ENCODE data around the gene PLAGL2. TPM values are rescaled to one million over a fixed set of nuclear protein-coding genes. Genes with fewer than 3 reads are reported as not detected.

The PLAGL2 gene
- total and polyA plus RNA-seq, 9 donors, result 3.3 to 16.5 (median 13.0) TPM

- Histone ChIP-seq H3K4me3 (ENCODE audit: low read length) (no peak overlapping the region), H3K36me3 (ENCODE audit: control insufficient read depth, insufficient read depth, low read length) (peaks cover 4% of the 10 kb centered on the region), H3K27me3 (ENCODE audit: control insufficient read depth, insufficient read depth, low read length) (no peaks in the 10 kb centered on the region), H3K9me3 (replicated peaks; ENCODE audit: control insufficient read depth, low read depth, low read length) (no peaks in the 10 kb centered on the region), H3K27ac (ENCODE audit: low read length) (no peak overlapping the region), H3K4me1 (ENCODE audit: control insufficient read depth, insufficient read depth, low read length) (no peaks in the 10 kb centered on the region)
- DNase-seq, result no peak
- WGBS (ENCODE audit: insufficient coverage), result 76% methylated on average over 3 of the region's 4 CpGs
Observed at GRCh38 chr20:32241807-32242206, 34.3 kb upstream of the PLAGL2 start.

GRCh38 chr20:32240205-32240604 is 32.7 kb upstream of the PLAGL2 start:
- Histone ChIP-seq H3K4me1 (ENCODE audit: control insufficient read depth, insufficient read depth, low read length) (no peaks in the 10 kb centered on the region), H3K36me3 (ENCODE audit: control insufficient read depth, insufficient read depth, low read length) (peaks cover 17% of the 10 kb centered on the region), H3K4me3 (ENCODE audit: low read length) (no peak overlapping the region), H3K9me3 (replicated peaks; ENCODE audit: control insufficient read depth, low read depth, low read length) (no peaks in the 10 kb centered on the region), H3K27ac (ENCODE audit: low read length) (no peak overlapping the region), H3K27me3 (ENCODE audit: control insufficient read depth, insufficient read depth, low read length) (no peaks in the 10 kb centered on the region)
- DNase-seq, result no peak
- no CpG with 5 or more reads among the region's 1 CpG for WGBS (ENCODE audit: insufficient coverage)

GRCh38 chr20:32238483-32239425 is 31.2 kb upstream of the PLAGL2 start:
- DNase-seq, result no peak
- H3K27ac ChIP-seq (ENCODE audit: low read length), result no peak overlapping the region
- H3K27me3 ChIP-seq (ENCODE audit: control insufficient read depth, insufficient read depth, low read length), result no peaks in the 10 kb centered on the region

GRCh38 chr20:32237419-32237818 is 29.9 kb upstream of the PLAGL2 start:
- 81% methylated on average over 5 of the region's 6 CpGs for WGBS (ENCODE audit: insufficient coverage)
- H3K36me3 ChIP-seq (ENCODE audit: control insufficient read depth, insufficient read depth, low read length), result peaks cover 41% of the 10 kb centered on the region
- no peak for DNase-seq

More at GRCh38 chr20:32238483-32239425, 31.2 kb upstream of the PLAGL2 start:
- Histone ChIP-seq H3K4me1 (ENCODE audit: control insufficient read depth, insufficient read depth, low read length) (no peaks in the 10 kb centered on the region), H3K4me3 (ENCODE audit: low read length) (no peak overlapping the region), H3K36me3 (ENCODE audit: control insufficient read depth, insufficient read depth, low read length) (peaks cover 28% of the 10 kb centered on the region), H3K9me3 (replicated peaks; ENCODE audit: control insufficient read depth, low read depth, low read length) (no peaks in the 10 kb centered on the region)
- 75% methylated on average over 6 of the region's 9 CpGs for WGBS (ENCODE audit: insufficient coverage)

GRCh38 chr20:32236819-32237218 is 29.3 kb upstream of the PLAGL2 start:
- Histone ChIP-seq H3K9me3 (replicated peaks; ENCODE audit: control insufficient read depth, low read depth, low read length) (no peaks in the 10 kb centered on the region), H3K36me3 (ENCODE audit: control insufficient read depth, insufficient read depth, low read length) (peaks cover 46% of the 10 kb centered on the region), H3K27me3 (ENCODE audit: control insufficient read depth, insufficient read depth, low read length) (no peaks in the 10 kb centered on the region), H3K27ac (ENCODE audit: low read length) (no peak overlapping the region), H3K4me3 (ENCODE audit: low read length) (no peak overlapping the region), H3K4me1 (ENCODE audit: control insufficient read depth, insufficient read depth, low read length) (no peaks in the 10 kb centered on the region)
- WGBS (ENCODE audit: insufficient coverage), result 86% methylated on average over 2 of the region's 2 CpGs
- no peak for DNase-seq

More at GRCh38 chr20:32237419-32237818, 29.9 kb upstream of the PLAGL2 start:
- no peaks in the 10 kb centered on the region for H3K27me3 ChIP-seq (ENCODE audit: control insufficient read depth, insufficient read depth, low read length)
- no peak overlapping the region for H3K27ac ChIP-seq (ENCODE audit: low read length)
- no peaks in the 10 kb centered on the region for H3K9me3 ChIP-seq (replicated peaks; ENCODE audit: control insufficient read depth, low read depth, low read length)
- no peaks in the 10 kb centered on the region for H3K4me1 ChIP-seq (ENCODE audit: control insufficient read depth, insufficient read depth, low read length)
- H3K4me3 ChIP-seq (ENCODE audit: low read length), result no peak overlapping the region

- Histone ChIP-seq H3K27me3 (ENCODE audit: control insufficient read depth, insufficient read depth, low read length) (no peaks in the 10 kb centered on the region), H3K4me3 (ENCODE audit: low read length) (no peak overlapping the region), H3K27ac (ENCODE audit: low read length) (no peak overlapping the region), H3K4me1 (ENCODE audit: control insufficient read depth, insufficient read depth, low read length) (no peaks in the 10 kb centered on the region), H3K9me3 (replicated peaks; ENCODE audit: control insufficient read depth, low read depth, low read length) (no peaks in the 10 kb centered on the region), H3K36me3 (ENCODE audit: control insufficient read depth, insufficient read depth, low read length) (peaks cover 51% of the 10 kb centered on the region)
- WGBS (ENCODE audit: insufficient coverage), result 53% methylated on average over 2 of the region's 3 CpGs
- DNase-seq, result no peak
Observed at GRCh38 chr20:32236048-32236533, 28.5 kb upstream of the PLAGL2 start.

- Histone ChIP-seq H3K36me3 (ENCODE audit: control insufficient read depth, insufficient read depth, low read length) (peaks cover 57% of the 10 kb centered on the region), H3K27me3 (ENCODE audit: control insufficient read depth, insufficient read depth, low read length) (no peaks in the 10 kb centered on the region), H3K9me3 (replicated peaks; ENCODE audit: control insufficient read depth, low read depth, low read length) (no peaks in the 10 kb centered on the region)
Observed at GRCh38 chr20:32235331-32236047, 27.9 kb upstream of the PLAGL2 start.

GRCh38 chr20:32234135-32234808 is 26.7 kb upstream of the PLAGL2 start:
- 89% methylated on average over 10 of the region's 13 CpGs for WGBS (ENCODE audit: insufficient coverage)
- Histone ChIP-seq H3K9me3 (replicated peaks; ENCODE audit: control insufficient read depth, low read depth, low read length) (no peaks in the 10 kb centered on the region), H3K4me3 (ENCODE audit: low read length) (no peak overlapping the region), H3K27me3 (ENCODE audit: control insufficient read depth, insufficient read depth, low read length) (no peaks in the 10 kb centered on the region), H3K4me1 (ENCODE audit: control insufficient read depth, insufficient read depth, low read length) (no peaks in the 10 kb centered on the region), H3K36me3 (ENCODE audit: control insufficient read depth, insufficient read depth, low read length) (peaks cover 64% of the 10 kb centered on the region), H3K27ac (ENCODE audit: low read length) (no peak overlapping the region)
- DNase-seq, result no peak

More at GRCh38 chr20:32235331-32236047, 27.9 kb upstream of the PLAGL2 start:
- WGBS (ENCODE audit: insufficient coverage), result 92% methylated on average over 2 of the region's 6 CpGs
- no peak overlapping the region for H3K4me3 ChIP-seq (ENCODE audit: low read length)
- no peak for DNase-seq
- H3K27ac ChIP-seq (ENCODE audit: low read length), result no peak overlapping the region
- no peaks in the 10 kb centered on the region for H3K4me1 ChIP-seq (ENCODE audit: control insufficient read depth, insufficient read depth, low read length)

GRCh38 chr20:32233286-32233685 is 25.7 kb upstream of the PLAGL2 start:
- WGBS (ENCODE audit: insufficient coverage), result 93% methylated on average over 9 of the region's 9 CpGs
- DNase-seq, result no peak
- H3K27me3 ChIP-seq (ENCODE audit: control insufficient read depth, insufficient read depth, low read length), result no peaks in the 10 kb centered on the region
- H3K4me3 ChIP-seq (ENCODE audit: low read length), result no peak overlapping the region
- H3K4me1 ChIP-seq (ENCODE audit: control insufficient read depth, insufficient read depth, low read length), result no peaks in the 10 kb centered on the region
- peaks cover 69% of the 10 kb centered on the region for H3K36me3 ChIP-seq (ENCODE audit: control insufficient read depth, insufficient read depth, low read length)
- no peaks in the 10 kb centered on the region for H3K9me3 ChIP-seq (replicated peaks; ENCODE audit: control insufficient read depth, low read depth, low read length)
- no peak overlapping the region for H3K27ac ChIP-seq (ENCODE audit: low read length)
